ENCODE measurements around the gene BTBD3.

DNA sequence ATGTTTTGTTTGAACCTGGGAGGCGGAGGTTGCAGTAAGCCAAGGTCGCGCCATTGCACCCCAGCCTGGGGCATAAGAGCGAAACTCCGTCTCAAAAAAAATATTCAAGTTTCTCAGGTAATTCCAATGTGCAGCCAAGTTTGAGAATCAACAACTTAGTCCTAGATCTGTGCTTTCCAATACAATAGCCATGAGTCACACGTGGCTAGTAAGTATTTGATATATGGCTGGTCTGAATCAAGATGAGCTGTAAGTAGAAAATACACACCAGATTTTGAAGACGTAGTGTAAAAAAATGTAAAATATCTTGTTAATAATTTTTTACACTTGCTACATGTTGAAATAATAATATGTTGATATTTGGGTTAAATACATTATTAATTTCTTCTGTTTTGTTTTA lies 35.0 kb upstream of the BTBD3 start:
- TF ChIP-seq, protein P1, sequence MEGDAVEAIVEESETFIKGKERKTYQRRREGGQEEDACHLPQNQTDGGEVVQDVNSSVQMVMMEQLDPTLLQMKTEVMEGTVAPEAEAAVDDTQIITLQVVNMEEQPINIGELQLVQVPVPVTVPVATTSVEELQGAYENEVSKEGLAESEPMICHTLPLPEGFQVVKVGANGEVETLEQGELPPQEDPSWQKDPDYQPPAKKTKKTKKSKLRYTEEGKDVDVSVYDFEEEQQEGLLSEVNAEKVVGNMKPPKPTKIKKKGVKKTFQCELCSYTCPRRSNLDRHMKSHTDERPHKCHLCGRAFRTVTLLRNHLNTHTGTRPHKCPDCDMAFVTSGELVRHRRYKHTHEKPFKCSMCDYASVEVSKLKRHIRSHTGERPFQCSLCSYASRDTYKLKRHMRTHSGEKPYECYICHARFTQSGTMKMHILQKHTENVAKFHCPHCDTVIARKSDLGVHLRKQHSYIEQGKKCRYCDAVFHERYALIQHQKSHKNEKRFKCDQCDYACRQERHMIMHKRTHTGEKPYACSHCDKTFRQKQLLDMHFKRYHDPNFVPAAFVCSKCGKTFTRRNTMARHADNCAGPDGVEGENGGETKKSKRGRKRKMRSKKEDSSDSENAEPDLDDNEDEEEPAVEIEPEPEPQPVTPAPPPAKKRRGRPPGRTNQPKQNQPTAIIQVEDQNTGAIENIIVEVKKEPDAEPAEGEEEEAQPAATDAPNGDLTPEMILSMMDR (IDR thresholded peaks at IDR 0.05): no peak
- TF ChIP-seq EZH2 (IDR thresholded peaks at IDR 0.05; ENCODE audit: borderline replicate concordance, insufficient read depth, low read depth, low read length, poor library complexity, severe bottlenecking): no peak
